A673 (cell line): ENCODE data around the gene ACSL1. TPM values are rescaled to one million over a fixed set of nuclear protein-coding genes. Genes with fewer than 3 reads are reported as not detected.

Experiments used
- BruUV-seq: library from RNA; stranded (reverse); fragments of 400-500 nt; replicated peaks from 2 replicates; lab custom pipeline; 2021; lab: Mats Ljungman, UMichigan
- CTCF ChIA-PET: fragments of 300-600 bp; sonication (Branson Sonifier 250); formaldehyde crosslinking; loops from one replicate; lab custom pipeline; 2022; ENCODE audit warnings: antibody characterized with exemption; lab: Charles Lee
- POLR2A ChIA-PET: fragments of 300-600 bp; sonication (Branson Sonifier 250); formaldehyde crosslinking; loops from one replicate; lab custom pipeline; 2022; ENCODE audit warnings: antibody characterized with exemption; ENCODE audit not compliant: low non-redundant PET; lab: Charles Lee
- DNase-seq: peaks from one replicate; pipeline ENCODE4 v3.0.0-alpha.2; 2015; ENCODE audit warnings: low spot score
- H3K27ac ChIP-seq: fragments of 200-600 bp; sonication (generic); 2 replicates; pipeline ENCODE4 v1.5.1; 2016; ENCODE audit warnings: mixed run types, low read depth, mild to moderate bottlenecking, mixed read lengths, antibody characterized with exemption, low read length; ENCODE audit not compliant: poor library complexity, severe bottlenecking
- H3K27me3 ChIP-seq: fragments of 200-600 bp; sonication (generic); replicated peaks from 2 replicates; pipeline ENCODE4 v1.6.1; 2017; ENCODE audit warnings: mixed run types, low read depth, mild to moderate bottlenecking, mixed read lengths, antibody characterized with exemption, low read length; ENCODE audit not compliant: insufficient read depth, poor library complexity
- H3K36me3 ChIP-seq: fragments of 200-600 bp; sonication (generic); 2 replicates; pipeline ENCODE4 v1.6.1; 2016; ENCODE audit warnings: mixed run types, mild to moderate bottlenecking, mixed read lengths, antibody characterized with exemption, low read length; ENCODE audit not compliant: insufficient read depth, poor library complexity, severe bottlenecking
- H3K4me1 ChIP-seq: fragments of 200-600 bp; sonication (generic); 2 replicates; pipeline ENCODE4 v1.6.1; 2017; ENCODE audit warnings: mixed run types, mild to moderate bottlenecking, mixed read lengths, antibody characterized with exemption, low read length; ENCODE audit not compliant: insufficient read depth, poor library complexity, severe bottlenecking
- H3K4me3 ChIP-seq: fragments of 200-600 bp; sonication (generic); 2 replicates; pipeline ENCODE4 v1.5.1; 2016; ENCODE audit warnings: low read depth, mixed run types, mild to moderate bottlenecking, mixed read lengths, low read length; ENCODE audit not compliant: poor library complexity, severe bottlenecking
- H3K9me3 ChIP-seq: fragments of 200-600 bp; sonication (generic); 2 replicates; pipeline ENCODE4 v1.6.1; 2016; ENCODE audit warnings: mixed run types, low read depth, mild to moderate bottlenecking, mixed read lengths, antibody characterized with exemption, low read length; ENCODE audit not compliant: poor library complexity, severe bottlenecking
- EZH2 ChIP-seq: fragments of 200-600 bp; sonication (generic); IDR thresholded peaks from 2 replicates; pipeline ENCODE4 v1.6.1; 2017; ENCODE audit warnings: borderline replicate concordance, low read depth, mild to moderate bottlenecking, mixed read lengths, antibody characterized with exemption, low read length; ENCODE audit not compliant: poor library complexity, severe bottlenecking
- intact Hi-C: fragments of 100-400 bp; cut with micrococcal nuclease; formaldehyde crosslinking; loops from one replicate; pipeline ENCODE4 v1.10.0; 2022; ENCODE audit not compliant: unreplicated experiment
- microRNA-seq: library from miRNA; unstranded; fragments of <30 nt; microRNA quantifications from one replicate; pipeline ENCODE4 v1.2.0, GENCODE V29; 2021
- total RNA-seq: library from RNA; stranded (reverse); gene quantifications from 2 replicates; pipeline ENCODE4 v1.2.3, GENCODE V29; 2021
- TF ChIP-seq, protein P1 (sequence below): fragments of 300-800, 200-600 bp; sonication (generic); conservative IDR thresholded peaks from 2 replicates; pipeline ENCODE4 v1.5.1; 2017; ENCODE audit warnings: low read depth, mild to moderate bottlenecking, antibody characterized with exemption, low read length, moderate library complexity, mixed read lengths

The ACSL1 gene
- total RNA-seq, 1 experiment from 2014 or later, result 5.2 TPM

DNA sequence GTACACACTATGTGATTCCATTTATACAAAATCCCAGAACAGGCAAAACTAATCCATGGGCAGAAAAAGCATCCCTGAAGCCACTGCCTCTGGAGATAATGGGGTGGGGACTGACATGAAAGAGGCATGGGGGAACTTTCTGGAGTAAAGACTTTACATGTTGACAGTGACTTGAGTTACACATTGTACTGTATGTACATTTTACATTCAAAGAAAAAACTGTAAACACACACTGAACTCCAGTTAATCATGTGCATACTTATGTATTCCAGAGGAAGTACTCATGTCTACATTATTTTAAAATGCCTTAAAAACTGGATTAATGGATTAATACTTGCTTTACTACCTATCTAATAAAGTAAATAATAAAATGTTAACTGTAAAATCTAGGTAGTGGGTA is 113.4 kb downstream of the ACSL1 start:
- no peak overlapping the region for H3K27ac ChIP-seq
- peaks cover 96% of the 10 kb centered on the region for H3K36me3 ChIP-seq
- BruUV-seq, result no TSS peak
- H3K4me3 ChIP-seq, result no peak overlapping the region
- H3K27me3 ChIP-seq, result no peaks in the 10 kb centered on the region
- no peaks in the 10 kb centered on the region for H3K4me1 ChIP-seq
- POLR2A ChIA-PET, result no interaction called here
- TF ChIP-seq, protein P1, sequence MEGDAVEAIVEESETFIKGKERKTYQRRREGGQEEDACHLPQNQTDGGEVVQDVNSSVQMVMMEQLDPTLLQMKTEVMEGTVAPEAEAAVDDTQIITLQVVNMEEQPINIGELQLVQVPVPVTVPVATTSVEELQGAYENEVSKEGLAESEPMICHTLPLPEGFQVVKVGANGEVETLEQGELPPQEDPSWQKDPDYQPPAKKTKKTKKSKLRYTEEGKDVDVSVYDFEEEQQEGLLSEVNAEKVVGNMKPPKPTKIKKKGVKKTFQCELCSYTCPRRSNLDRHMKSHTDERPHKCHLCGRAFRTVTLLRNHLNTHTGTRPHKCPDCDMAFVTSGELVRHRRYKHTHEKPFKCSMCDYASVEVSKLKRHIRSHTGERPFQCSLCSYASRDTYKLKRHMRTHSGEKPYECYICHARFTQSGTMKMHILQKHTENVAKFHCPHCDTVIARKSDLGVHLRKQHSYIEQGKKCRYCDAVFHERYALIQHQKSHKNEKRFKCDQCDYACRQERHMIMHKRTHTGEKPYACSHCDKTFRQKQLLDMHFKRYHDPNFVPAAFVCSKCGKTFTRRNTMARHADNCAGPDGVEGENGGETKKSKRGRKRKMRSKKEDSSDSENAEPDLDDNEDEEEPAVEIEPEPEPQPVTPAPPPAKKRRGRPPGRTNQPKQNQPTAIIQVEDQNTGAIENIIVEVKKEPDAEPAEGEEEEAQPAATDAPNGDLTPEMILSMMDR, result no peak
- no peak for TF ChIP-seq EZH2
- CTCF ChIA-PET, result no interaction called here
- intact Hi-C loops, result no loop called here
- H3K9me3 ChIP-seq, result no peaks in the 10 kb centered on the region
- no peak for DNase-seq

DNA sequence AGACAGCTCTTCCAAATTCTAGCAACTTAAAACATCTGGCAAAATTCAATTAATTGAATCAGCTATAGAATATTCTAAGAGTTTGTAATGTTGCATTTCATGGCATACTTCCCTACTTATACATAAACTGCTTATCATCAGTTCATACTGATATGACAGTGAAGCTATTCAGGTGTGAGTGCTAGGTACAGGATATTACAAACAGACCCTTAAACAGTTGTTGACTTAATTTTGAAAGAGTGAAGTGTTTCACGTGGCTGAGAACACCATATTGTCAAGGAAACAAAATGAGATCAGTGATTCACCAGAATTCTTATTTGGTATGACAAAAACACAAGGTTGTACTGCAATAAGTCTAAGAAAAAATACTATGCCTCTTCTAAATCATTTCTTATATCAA is 119.3 kb downstream of the ACSL1 start:
- CTCF ChIA-PET, result no interaction called here
- Histone ChIP-seq H3K9me3 (no peaks in the 10 kb centered on the region), H3K27me3 (no peaks in the 10 kb centered on the region), H3K27ac (no peak overlapping the region), H3K4me3 (no peak overlapping the region), H3K4me1 (no peaks in the 10 kb centered on the region), H3K36me3 (peaks cover 81% of the 10 kb centered on the region)
- intact Hi-C loops, result no loop called here
- BruUV-seq, result no TSS peak
- DNase-seq, result no peak
- TF ChIP-seq, protein P1, result no peak
- no peak for TF ChIP-seq EZH2
- POLR2A ChIA-PET, result interaction anchor here (0.6 kb wide), 1 partner anchor 22 kb away, joined by 3 read pairs; no protein-coding TSS in a partner anchor

DNA sequence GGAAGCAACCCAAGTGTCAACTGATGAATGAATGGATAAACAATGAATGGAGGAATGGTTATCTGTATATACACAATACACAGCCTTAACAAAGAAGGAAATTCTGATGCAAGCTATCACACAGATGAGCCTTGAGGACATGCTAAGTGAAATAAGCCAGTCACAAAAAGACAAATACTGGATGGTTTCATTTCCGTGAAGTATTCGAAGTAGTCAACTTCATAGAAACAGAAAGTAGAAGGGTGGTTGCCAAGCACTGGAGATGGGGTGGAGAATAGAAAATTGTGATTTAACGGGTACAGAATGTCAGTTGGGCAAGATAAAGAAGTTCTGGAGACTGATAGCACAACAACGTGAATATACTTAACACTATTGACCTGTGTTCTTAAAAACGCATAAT is 120.1 kb downstream of the ACSL1 start:
- CTCF ChIA-PET, result no interaction called here
- Histone ChIP-seq H3K9me3 (no peaks in the 10 kb centered on the region), H3K27me3 (no peaks in the 10 kb centered on the region), H3K4me1 (no peaks in the 10 kb centered on the region), H3K36me3 (peaks cover 81% of the 10 kb centered on the region), H3K27ac (no peak overlapping the region), H3K4me3 (no peak overlapping the region)
- POLR2A ChIA-PET, result no interaction called here
- BruUV-seq, result no TSS peak
- intact Hi-C loops, result no loop called here
- DNase-seq, result no peak
- TF ChIP-seq, protein P1, result no peak
- no peak for TF ChIP-seq EZH2

Small RNA genes lying within 50 kb of the gene (microRNA-seq; reads per million reads assigned to microRNA genes)
- gene MIR3945, result not detected

Other genes with a start within 250 kb of the ACSL1 start
- 52.6 and 65.5 TPM in 2 replicates for gene CASP3, start 176.5 kb downstream of the ACSL1 start, total RNA-seq
- 25.7 and 28.4 TPM in 2 replicates for gene PRIMPOL, start 176.2 kb downstream of the ACSL1 start, total RNA-seq
- 87.3 and 97.2 TPM in 2 replicates for gene CENPU, start 91.9 kb downstream of the ACSL1 start, total RNA-seq
- not detected in 2 replicates for gene HELT, start 192.5 kb upstream of the ACSL1 start, total RNA-seq